ENCODE measurements around the gene SEMA5A.
"Not testable (repeated sequence)": the region's sequence is repeated elsewhere in the genome, so short reads cannot be mapped to it uniquely, and the experiment has no call there.

The SEMA5A gene

DNA sequence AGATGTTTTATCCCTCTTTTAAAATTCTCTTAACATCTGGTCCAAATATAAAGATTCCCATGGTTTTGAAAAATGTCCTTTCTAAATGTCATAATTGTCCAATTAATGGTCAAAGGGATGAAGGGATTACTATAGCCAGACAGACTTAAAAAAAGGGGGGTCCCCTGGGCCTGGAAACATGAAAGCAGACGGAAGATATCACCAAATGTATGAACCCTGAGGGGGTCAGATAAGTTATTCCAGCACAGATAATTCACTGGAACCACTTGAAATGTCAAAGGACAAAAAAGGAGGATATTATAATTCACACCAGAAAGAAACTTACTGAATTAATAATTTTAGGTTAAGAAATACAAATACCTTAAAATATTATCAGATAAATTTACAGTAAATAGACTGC, 155.8 kb downstream of the SEMA5A start:
- DNase-seq = no peak

- DNase-seq = no peak
Observed at GRCh38 chr5:9388941-9389674, 156.8 kb downstream of the SEMA5A start.

- no peak for DNase-seq
Observed at GRCh38 chr5:9387879-9388278, 158.0 kb downstream of the SEMA5A start.

- DNase-seq = no peak
Observed at GRCh38 chr5:9386945-9387344, 158.9 kb downstream of the SEMA5A start.

- no peak for DNase-seq
Observed at GRCh38 chr5:9382522-9382921, 163.4 kb downstream of the SEMA5A start.

- no peak for DNase-seq
Observed at GRCh38 chr5:9381464-9381863, 164.4 kb downstream of the SEMA5A start.

- no peak for DNase-seq
Observed at GRCh38 chr5:9380109-9380508, 165.8 kb downstream of the SEMA5A start.

- DNase-seq = no peak
Observed at GRCh38 chr5:9376363-9377117, 169.3 kb downstream of the SEMA5A start.

DNA sequence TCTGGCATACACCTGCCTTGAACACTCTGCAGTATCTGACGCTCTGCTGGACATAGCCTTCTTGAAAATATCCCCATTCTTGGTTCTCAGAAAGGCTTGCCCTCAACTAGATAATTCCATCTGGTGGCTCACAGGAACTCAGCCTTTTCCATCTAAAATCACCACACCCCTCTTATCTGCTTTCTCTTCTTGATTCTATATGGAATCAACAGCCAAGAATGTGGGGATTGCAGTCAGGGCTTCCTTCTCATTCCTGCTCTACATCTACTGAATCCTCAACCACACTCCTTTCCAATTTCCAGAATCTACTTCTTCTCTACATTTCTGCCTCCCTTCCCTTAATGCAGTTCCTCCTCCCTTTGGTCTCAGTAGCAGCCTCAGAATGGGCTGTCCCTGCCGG, 170.1 kb downstream of the SEMA5A start:
- DNase-seq = no peak

- DNase-seq = no peak
Observed at GRCh38 chr5:9374025-9374424, 171.8 kb downstream of the SEMA5A start.

GRCh38 chr5:9373571-9373970, 172.3 kb downstream of the SEMA5A start:
- no peak for DNase-seq

- no peak for DNase-seq
Observed at GRCh38 chr5:9370256-9370655, 175.6 kb downstream of the SEMA5A start.

DNA sequence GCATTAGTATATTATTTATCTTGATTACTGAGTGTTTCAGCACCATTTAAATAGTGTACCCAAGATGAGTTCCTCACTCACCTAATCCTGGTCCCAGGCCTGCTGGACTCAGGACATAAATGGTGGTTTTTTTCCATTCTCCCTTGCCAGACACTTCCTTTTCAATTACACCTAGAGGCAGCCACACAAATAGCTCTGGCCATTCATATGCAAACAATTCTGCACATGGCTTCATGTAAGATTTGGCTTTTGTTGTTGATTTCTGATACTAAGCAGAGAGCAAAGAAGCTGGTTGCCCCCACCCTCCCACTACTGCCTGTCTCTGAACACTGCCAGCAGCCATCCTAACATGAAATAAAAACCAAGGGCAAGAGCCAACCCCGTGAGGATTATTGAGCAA, 180.4 kb downstream of the SEMA5A start:
- no peak for DNase-seq

- no peak for DNase-seq
Observed at GRCh38 chr5:9363449-9363848, 182.4 kb downstream of the SEMA5A start.

- no peak for DNase-seq
Observed at GRCh38 chr5:9363026-9363425, 182.8 kb downstream of the SEMA5A start.

DNA sequence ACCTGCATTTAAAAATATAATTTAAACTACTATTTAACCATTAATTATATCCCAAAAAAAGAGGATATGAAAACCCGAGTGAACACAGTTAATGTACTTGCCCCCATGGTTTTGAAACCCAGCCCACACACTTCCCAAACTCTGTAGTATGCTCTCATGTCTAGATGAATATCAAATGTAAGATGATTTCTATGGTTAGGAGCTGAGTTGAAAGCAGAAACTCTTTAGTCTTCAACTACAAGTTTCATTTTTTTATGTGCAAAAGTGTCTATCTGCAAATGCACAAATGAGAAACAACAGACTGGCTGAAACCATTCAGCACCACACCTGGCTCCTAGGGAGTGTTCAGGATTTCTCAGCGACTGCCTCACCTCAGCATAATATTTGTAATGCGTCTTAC, 183.3 kb downstream of the SEMA5A start:
- no peak for DNase-seq

- no peak for DNase-seq
Observed at GRCh38 chr5:9361835-9362234, 184.0 kb downstream of the SEMA5A start.

GRCh38 chr5:9358961-9359685, 186.8 kb downstream of the SEMA5A start:
- no peak for DNase-seq

DNA sequence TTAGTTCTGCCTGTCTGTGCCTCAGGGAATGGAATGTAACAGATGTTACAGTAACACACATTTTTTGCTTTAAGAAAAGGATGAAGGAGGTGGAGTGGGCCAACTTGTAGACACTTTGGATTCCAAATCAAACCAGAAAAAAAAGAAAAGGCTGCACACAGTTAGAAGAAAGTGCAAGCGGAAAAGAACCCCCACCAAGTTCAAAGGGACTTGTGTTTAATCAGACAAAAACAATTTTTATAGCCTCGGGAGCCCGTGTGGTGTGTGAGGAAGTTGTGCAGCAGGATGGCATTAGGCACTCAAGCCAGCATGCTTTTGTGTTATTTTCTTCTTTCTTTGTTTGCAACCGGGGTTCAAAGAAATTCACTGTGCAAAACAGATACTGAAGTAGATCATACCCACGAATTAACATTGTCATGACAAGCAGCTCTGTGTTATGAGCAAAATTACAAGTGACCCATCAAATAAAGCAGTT, 189.5 kb downstream of the SEMA5A start:
- DNase-seq = no peak

- no peak for DNase-seq
Observed at GRCh38 chr5:9354336-9355081, 191.4 kb downstream of the SEMA5A start.

- not testable (repeated sequence) for DNase-seq
Observed at GRCh38 chr5:9353048-9353447, 192.8 kb downstream of the SEMA5A start.

- DNase-seq = no peak
Observed at GRCh38 chr5:9351546-9351945, 194.3 kb downstream of the SEMA5A start.

- DNase-seq = no peak
Observed at GRCh38 chr5:9350301-9350797, 195.5 kb downstream of the SEMA5A start.
